HEK293 (cell line): ENCODE measurements around the gene SLC30A4.
A peak's percentile ranks its signal among the peaks of the same experiment; 100 is the strongest.

Experiments used
- BCL11A ChIP-seq: fragments of 450-650 bp; formaldehyde crosslinking; IDR thresholded peaks from 2 replicates; pipeline ENCODE4 v1.5.1; 2016; ENCODE audit warnings: low read depth, missing biosample characterization, missing genetic modification characterization
- BCL11B ChIP-seq: fragments of 450-650 bp; formaldehyde crosslinking; IDR thresholded peaks from 2 replicates; pipeline ENCODE4 v1.5.1; 2016; ENCODE audit warnings: low read depth, missing biosample characterization, missing genetic modification characterization
- FEZF1 ChIP-seq: fragments of 450-650 bp; formaldehyde crosslinking; IDR thresholded peaks from 2 replicates; pipeline ENCODE4 v1.5.1; 2016; ENCODE audit warnings: missing biosample characterization, missing genetic modification characterization
- HOXA7 ChIP-seq: sonication (generic); formaldehyde crosslinking; IDR thresholded peaks from 2 replicates; pipeline ENCODE4 v1.8.1; 2022; ENCODE audit warnings: missing genetic modification reagents, borderline replicate concordance
- HOXC10 ChIP-seq: sonication (generic); formaldehyde crosslinking; IDR thresholded peaks from 2 replicates; pipeline ENCODE4 v1.8.1; 2023; ENCODE audit warnings: mild to moderate bottlenecking, missing genetic modification reagents
- MYNN ChIP-seq: fragments of 450-650 bp; formaldehyde crosslinking; IDR thresholded peaks from 2 replicates; pipeline ENCODE4 v1.5.1; 2016; ENCODE audit warnings: missing biosample characterization, missing genetic modification characterization, borderline replicate concordance
- PRDM6 ChIP-seq: fragments of 450-650 bp; formaldehyde crosslinking; IDR thresholded peaks from 2 replicates; pipeline ENCODE4 v1.5.1; 2017; ENCODE audit warnings: missing biosample characterization, missing genetic modification characterization
- REPIN1 ChIP-seq: fragments of 450-650 bp; formaldehyde crosslinking; IDR thresholded peaks from 2 replicates; pipeline ENCODE4 v1.5.1; 2017; ENCODE audit warnings: missing biosample characterization, missing genetic modification characterization, low read depth
- ZEB2 ChIP-seq: fragments of 450-650 bp; formaldehyde crosslinking; IDR thresholded peaks from 2 replicates; pipeline ENCODE4 v1.5.1; 2016; ENCODE audit warnings: missing biosample characterization, missing genetic modification characterization
- ZNF157 ChIP-seq: fragments of 450-650 bp; formaldehyde crosslinking; IDR thresholded peaks from 2 replicates; pipeline ENCODE4 v1.5.1; 2016; ENCODE audit warnings: missing biosample characterization, missing genetic modification characterization
- ZNF175 ChIP-seq: fragments of 450-650 bp; formaldehyde crosslinking; IDR thresholded peaks from 2 replicates; pipeline ENCODE4 v1.5.1; 2016; ENCODE audit warnings: missing biosample characterization, missing genetic modification characterization
- ZNF221 ChIP-seq: fragments of 450-650 bp; formaldehyde crosslinking; IDR thresholded peaks from 2 replicates; pipeline ENCODE4 v1.5.1; 2017; ENCODE audit warnings: missing biosample characterization, missing genetic modification characterization, borderline replicate concordance
- ZNF302 ChIP-seq: fragments of 450-650 bp; formaldehyde crosslinking; IDR thresholded peaks from 2 replicates; pipeline ENCODE4 v1.5.1; 2016; ENCODE audit warnings: missing biosample characterization, missing genetic modification characterization, low read depth
- ZNF324 ChIP-seq: fragments of 450-650 bp; formaldehyde crosslinking; IDR thresholded peaks from 2 replicates; pipeline ENCODE4 v1.5.1; 2016; ENCODE audit warnings: missing biosample characterization, missing genetic modification characterization
- ZNF391 ChIP-seq: fragments of 450-650 bp; formaldehyde crosslinking; IDR thresholded peaks from 2 replicates; pipeline ENCODE4 v1.5.1; 2016; ENCODE audit warnings: low read depth, missing biosample characterization, missing genetic modification characterization, borderline replicate concordance
- ZNF426 ChIP-seq: fragments of 450-650 bp; formaldehyde crosslinking; IDR thresholded peaks from 2 replicates; pipeline ENCODE4 v1.5.1; 2017; ENCODE audit warnings: missing biosample characterization, missing genetic modification characterization, mild to moderate bottlenecking, inconsistent platforms, moderate library complexity
- ZNF555 ChIP-seq: fragments of 450-650 bp; formaldehyde crosslinking; conservative IDR thresholded peaks from 2 replicates; pipeline ENCODE4 v1.5.1; 2017; ENCODE audit warnings: missing biosample characterization, mild to moderate bottlenecking, missing genetic modification characterization, inconsistent platforms
- ZSCAN23 ChIP-seq: fragments of 450-650 bp; formaldehyde crosslinking; IDR thresholded peaks from 2 replicates; pipeline ENCODE4 v1.5.1; 2016; ENCODE audit warnings: missing biosample characterization, missing genetic modification characterization
- TF ChIP-seq, protein P1 (sequence below): sonication (generic); formaldehyde crosslinking; IDR thresholded peaks from 2 replicates; pipeline ENCODE4 v1.8.1; 2022; ENCODE audit warnings: mild to moderate bottlenecking, moderate library complexity, missing genetic modification reagents
- TF ChIP-seq, protein P2 (sequence below): fragments of 450-650 bp; formaldehyde crosslinking; IDR thresholded peaks from 2 replicates; pipeline ENCODE4 v1.5.1; 2016; ENCODE audit warnings: missing biosample characterization, missing genetic modification characterization
- TF ChIP-seq, protein P3 (sequence below): fragments of 450-650 bp; formaldehyde crosslinking; IDR thresholded peaks from 2 replicates; pipeline ENCODE4 v1.5.1; 2016; ENCODE audit warnings: missing biosample characterization, missing genetic modification characterization, borderline replicate concordance
- TF ChIP-seq, protein P4 (sequence below): fragments of 450-650 bp; formaldehyde crosslinking; optimal IDR thresholded peaks from 2 replicates; pipeline ENCODE3; 2016; ENCODE audit warnings: missing biosample characterization, mild to moderate bottlenecking, missing genetic modification characterization
- TF ChIP-seq, protein P5 (sequence below): fragments of 450-650 bp; IDR thresholded peaks from 2 replicates; pipeline ENCODE4 v1.5.1; 2018; ENCODE audit warnings: missing biosample characterization, mild to moderate bottlenecking, missing genetic modification characterization
- TF ChIP-seq, protein P6 (sequence below): fragments of 450-650 bp; formaldehyde crosslinking; IDR thresholded peaks from 2 replicates; pipeline ENCODE4 v1.5.1; 2016; ENCODE audit warnings: missing biosample characterization, missing genetic modification characterization
- TF ChIP-seq, protein P7 (sequence below): fragments of 450-650 bp; formaldehyde crosslinking; IDR thresholded peaks from 2 replicates; pipeline ENCODE4 v1.5.1; 2017; ENCODE audit warnings: missing biosample characterization, missing genetic modification characterization

Gene SLC30A4

GRCh38 chr15:45429941-45430792 is 92.4 kb downstream of the SLC30A4 start (continued):
- TF ChIP-seq, protein P1, sequence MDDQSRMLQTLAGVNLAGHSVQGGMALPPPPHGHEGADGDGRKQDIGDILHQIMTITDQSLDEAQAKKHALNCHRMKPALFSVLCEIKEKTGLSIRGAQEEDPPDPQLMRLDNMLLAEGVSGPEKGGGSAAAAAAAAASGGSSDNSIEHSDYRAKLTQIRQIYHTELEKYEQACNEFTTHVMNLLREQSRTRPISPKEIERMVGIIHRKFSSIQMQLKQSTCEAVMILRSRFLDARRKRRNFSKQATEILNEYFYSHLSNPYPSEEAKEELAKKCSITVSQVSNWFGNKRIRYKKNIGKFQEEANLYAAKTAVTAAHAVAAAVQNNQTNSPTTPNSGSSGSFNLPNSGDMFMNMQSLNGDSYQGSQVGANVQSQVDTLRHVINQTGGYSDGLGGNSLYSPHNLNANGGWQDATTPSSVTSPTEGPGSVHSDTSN (CRISPR knock-in tag), result no peak
- TF ChIP-seq, protein P2, sequence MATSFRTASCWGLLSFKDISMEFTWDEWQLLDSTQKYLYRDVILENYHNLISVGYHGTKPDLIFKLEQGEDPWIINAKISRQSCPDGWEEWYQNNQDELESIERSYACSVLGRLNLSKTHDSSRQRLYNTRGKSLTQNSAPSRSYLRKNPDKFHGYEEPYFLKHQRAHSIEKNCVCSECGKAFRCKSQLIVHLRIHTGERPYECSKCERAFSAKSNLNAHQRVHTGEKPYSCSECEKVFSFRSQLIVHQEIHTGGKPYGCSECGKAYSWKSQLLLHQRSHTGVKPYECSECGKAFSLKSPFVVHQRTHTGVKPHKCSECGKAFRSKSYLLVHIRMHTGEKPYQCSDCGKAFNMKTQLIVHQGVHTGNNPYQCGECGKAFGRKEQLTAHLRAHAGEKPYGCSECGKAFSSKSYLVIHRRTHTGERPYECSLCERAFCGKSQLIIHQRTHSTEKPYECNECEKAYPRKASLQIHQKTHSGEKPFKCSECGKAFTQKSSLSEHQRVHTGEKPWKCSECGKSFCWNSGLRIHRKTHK (tag by site-specific recombination), result no peak
- TF ChIP-seq ZSCAN23 (tag by site-specific recombination), result no peak
- TF ChIP-seq, protein P3, sequence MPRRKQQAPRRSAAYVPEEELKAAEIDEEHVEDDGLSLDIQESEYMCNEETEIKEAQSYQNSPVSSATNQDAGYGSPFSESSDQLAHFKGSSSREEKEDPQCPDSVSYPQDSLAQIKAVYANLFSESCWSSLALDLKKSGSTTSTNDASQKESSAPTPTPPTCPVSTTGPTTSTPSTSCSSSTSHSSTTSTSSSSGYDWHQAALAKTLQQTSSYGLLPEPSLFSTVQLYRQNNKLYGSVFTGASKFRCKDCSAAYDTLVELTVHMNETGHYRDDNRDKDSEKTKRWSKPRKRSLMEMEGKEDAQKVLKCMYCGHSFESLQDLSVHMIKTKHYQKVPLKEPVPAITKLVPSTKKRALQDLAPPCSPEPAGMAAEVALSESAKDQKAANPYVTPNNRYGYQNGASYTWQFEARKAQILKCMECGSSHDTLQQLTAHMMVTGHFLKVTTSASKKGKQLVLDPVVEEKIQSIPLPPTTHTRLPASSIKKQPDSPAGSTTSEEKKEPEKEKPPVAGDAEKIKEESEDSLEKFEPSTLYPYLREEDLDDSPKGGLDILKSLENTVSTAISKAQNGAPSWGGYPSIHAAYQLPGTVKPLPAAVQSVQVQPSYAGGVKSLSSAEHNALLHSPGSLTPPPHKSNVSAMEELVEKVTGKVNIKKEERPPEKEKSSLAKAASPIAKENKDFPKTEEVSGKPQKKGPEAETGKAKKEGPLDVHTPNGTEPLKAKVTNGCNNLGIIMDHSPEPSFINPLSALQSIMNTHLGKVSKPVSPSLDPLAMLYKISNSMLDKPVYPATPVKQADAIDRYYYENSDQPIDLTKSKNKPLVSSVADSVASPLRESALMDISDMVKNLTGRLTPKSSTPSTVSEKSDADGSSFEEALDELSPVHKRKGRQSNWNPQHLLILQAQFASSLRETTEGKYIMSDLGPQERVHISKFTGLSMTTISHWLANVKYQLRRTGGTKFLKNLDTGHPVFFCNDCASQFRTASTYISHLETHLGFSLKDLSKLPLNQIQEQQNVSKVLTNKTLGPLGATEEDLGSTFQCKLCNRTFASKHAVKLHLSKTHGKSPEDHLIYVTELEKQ (tag by site-specific recombination), result no peak
- peak; percentile 90 for TF ChIP-seq ZEB2 (tag by site-specific recombination)
- TF ChIP-seq HOXA7, result no peak
- no peak for TF ChIP-seq BCL11B (tag by site-specific recombination)
- TF ChIP-seq, protein P4, sequence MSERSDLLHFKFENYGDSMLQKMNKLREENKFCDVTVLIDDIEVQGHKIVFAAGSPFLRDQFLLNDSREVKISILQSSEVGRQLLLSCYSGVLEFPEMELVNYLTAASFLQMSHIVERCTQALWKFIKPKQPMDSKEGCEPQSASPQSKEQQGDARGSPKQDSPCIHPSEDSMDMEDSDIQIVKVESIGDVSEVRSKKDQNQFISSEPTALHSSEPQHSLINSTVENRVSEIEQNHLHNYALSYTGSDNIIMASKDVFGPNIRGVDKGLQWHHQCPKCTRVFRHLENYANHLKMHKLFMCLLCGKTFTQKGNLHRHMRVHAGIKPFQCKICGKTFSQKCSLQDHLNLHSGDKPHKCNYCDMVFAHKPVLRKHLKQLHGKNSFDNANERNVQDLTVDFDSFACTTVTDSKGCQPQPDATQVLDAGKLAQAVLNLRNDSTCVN (tag by site-specific recombination), result peak; percentile 79
- no peak for TF ChIP-seq ZNF391 (tag by site-specific recombination)
- TF ChIP-seq, protein P5, sequence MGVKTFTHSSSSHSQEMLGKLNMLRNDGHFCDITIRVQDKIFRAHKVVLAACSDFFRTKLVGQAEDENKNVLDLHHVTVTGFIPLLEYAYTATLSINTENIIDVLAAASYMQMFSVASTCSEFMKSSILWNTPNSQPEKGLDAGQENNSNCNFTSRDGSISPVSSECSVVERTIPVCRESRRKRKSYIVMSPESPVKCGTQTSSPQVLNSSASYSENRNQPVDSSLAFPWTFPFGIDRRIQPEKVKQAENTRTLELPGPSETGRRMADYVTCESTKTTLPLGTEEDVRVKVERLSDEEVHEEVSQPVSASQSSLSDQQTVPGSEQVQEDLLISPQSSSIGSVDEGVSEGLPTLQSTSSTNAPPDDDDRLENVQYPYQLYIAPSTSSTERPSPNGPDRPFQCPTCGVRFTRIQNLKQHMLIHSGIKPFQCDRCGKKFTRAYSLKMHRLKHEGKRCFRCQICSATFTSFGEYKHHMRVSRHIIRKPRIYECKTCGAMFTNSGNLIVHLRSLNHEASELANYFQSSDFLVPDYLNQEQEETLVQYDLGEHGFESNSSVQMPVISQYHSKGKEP, result no peak
- no peak for TF ChIP-seq FEZF1 (tag by site-specific recombination)
- TF ChIP-seq REPIN1 (tag by site-specific recombination), result no peak
- TF ChIP-seq ZNF221, result no peak
- TF ChIP-seq, protein P6, sequence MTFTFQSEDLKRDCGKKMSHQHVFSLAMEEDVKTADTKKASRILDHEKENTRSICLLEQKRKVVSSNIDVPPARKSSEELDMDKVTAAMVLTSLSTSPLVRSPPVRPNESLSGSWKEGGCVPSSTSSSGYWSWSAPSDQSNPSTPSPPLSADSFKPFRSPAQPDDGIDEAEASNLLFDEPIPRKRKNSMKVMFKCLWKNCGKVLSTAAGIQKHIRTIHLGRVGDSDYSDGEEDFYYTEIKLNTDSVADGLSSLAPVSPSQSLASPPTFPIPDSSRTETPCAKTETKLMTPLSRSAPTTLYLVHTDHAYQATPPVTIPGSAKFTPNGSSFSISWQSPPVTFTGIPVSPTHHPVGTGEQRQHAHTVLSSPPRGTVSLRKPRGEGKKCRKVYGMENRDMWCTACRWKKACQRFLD, result no peak
- TF ChIP-seq PRDM6 (tag by site-specific recombination), result no peak
- TF ChIP-seq ZNF302 (tag by site-specific recombination), result no peak
- no peak for TF ChIP-seq HOXC10 (CRISPR knock-in tag)
- peak; percentile 33; the same call in 1 of the 2 replicates for TF ChIP-seq ZNF324 (tag by site-specific recombination)
- TF ChIP-seq, protein P7, sequence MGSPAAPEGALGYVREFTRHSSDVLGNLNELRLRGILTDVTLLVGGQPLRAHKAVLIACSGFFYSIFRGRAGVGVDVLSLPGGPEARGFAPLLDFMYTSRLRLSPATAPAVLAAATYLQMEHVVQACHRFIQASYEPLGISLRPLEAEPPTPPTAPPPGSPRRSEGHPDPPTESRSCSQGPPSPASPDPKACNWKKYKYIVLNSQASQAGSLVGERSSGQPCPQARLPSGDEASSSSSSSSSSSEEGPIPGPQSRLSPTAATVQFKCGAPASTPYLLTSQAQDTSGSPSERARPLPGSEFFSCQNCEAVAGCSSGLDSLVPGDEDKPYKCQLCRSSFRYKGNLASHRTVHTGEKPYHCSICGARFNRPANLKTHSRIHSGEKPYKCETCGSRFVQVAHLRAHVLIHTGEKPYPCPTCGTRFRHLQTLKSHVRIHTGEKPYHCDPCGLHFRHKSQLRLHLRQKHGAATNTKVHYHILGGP (tag by site-specific recombination), result no peak
- no peak for TF ChIP-seq ZNF175 (tag by site-specific recombination)
- TF ChIP-seq ZNF426 (tag by site-specific recombination), result no peak
- no peak for TF ChIP-seq ZNF555 (tag by site-specific recombination)
- TF ChIP-seq ZNF157, result no peak
- no peak for TF ChIP-seq BCL11A (tag by site-specific recombination)
- TF ChIP-seq MYNN, result no peak
